ENCODE data around the gene HEXIM1. TPM values are rescaled to one million over a fixed set of nuclear protein-coding genes. Genes with fewer than 3 reads are reported as not detected.
A peak's percentile ranks its signal among the peaks of the same experiment; 100 is the strongest.

Gene HEXIM1
- total and polyA plus RNA-seq, 7 experiments from 2014 or later, result 5.1 to 41.3 (median 30.5) TPM

DNA sequence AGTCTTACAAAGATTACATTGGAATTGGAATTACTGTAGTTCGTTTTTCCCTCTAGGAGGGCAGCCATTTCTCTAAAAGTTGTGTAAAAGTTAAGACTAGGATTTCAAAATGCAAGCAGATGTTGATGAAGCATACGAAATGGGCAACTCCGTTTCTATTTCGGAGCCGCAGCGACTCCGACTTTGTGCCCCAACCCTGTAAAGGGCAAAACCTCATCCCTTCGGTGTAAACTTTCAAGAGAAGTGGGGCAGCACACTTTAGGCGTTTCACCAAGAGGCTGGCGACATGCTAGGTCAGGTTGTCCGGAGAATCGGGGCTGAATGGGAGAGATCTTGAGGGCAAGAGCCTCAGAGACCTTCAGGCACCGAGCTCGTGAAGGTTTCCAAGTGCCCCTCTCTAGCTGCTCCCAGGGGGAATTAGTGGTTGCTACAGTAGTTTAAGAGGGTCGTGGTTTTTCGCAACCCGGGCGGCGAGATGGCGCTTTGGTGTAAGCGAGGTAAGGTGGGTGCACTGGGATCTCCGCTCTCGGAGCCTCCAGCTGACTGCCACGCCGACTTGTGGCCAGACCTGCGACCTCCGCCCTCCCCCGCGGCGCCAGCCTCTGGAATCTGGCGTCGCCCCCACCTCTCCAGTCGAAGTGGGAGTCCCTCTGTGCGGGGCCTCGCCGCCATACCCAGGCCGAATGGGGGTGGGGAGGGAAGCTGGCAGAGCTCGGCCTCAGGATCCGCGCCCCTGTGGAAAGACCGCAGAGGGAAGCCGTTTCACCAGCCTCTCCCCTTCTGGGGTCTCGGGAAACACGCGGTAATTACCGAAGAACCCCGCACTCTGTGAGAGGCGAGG lies 12.4 kb downstream of the HEXIM1 start:
- DNase-seq, result peak in 6 of 9 donors; percentile 32 to 75 (median 50)
- H3K27ac Mint-ChIP-seq, result peak overlapping the region; percentile 97 to 100 (median 98)
- ChIA-PET POLR2A (interaction anchor here (0.7 to 9.7 kb wide), 19 partner anchors 11 to 252 kb away, joined by 3 to 516 read pairs (median 11); partner anchors contain the start of genes ACBD4, HEXIM1 and NMT1), CTCF (interaction anchor here (0.6 to 5.0 kb wide), 10 partner anchors 9 to 385 kb away, joined by 3 to 55 read pairs (median 5); partner anchors contain the start of genes ACBD4 and HEXIM1)
- peak overlapping the region; percentile 88 to 100 (median 96) for H3K4me3 Mint-ChIP-seq
- Histone ChIP-seq H3K27ac (ENCODE audit: low read depth, low read length) (peak overlapping the region; percentile 98), H3K27me3 (ENCODE audit: control insufficient read depth in 2 of 2, insufficient read depth in 2 of 2, low read length in 2 of 2) (no peaks in the 10 kb centered on the region), H3K4me3 (ENCODE audit: low read length) (peak overlapping the region; percentile 95), H3K9me3 (ENCODE audit: control insufficient read depth in 2 of 3, low read length in 3 of 3) (no peaks in the 10 kb centered on the region), H3K36me3 (ENCODE audit: control insufficient read depth in 2 of 3, insufficient read depth in 3 of 3, low read length in 3 of 3) (peaks cover 0 to 9% (median 0%) of the 10 kb centered on the region in 3 experiments), H3K4me1 (ENCODE audit: control insufficient read depth in 2 of 2, insufficient read depth in 2 of 2, low read length in 2 of 2) (peaks cover 15 to 27% of the 10 kb centered on the region in 2 donors)
- intact Hi-C loops (cut with micrococcal nuclease), result loop anchor here (1.0 to 10.0 kb wide), 12 partner anchors 12 to 1678 kb away; partner anchors contain the start of genes DCAKD (in 2 of the 2), HEXIM1 (in 2 of the 2), MAP3K14 (in 2 of the 2) and NMT1 (in 2 of the 2)
- H3K9me3 Mint-ChIP-seq, result no peaks in the 10 kb centered on the region
- peaks cover 0 to 13% (median 6%) of the 10 kb centered on the region in 5 donors for H3K36me3 Mint-ChIP-seq
- H3K27me3 Mint-ChIP-seq, result no peaks in the 10 kb centered on the region
- peak; percentile 22 for ATAC-seq
- peaks cover 29 to 53% (median 48%) of the 10 kb centered on the region in 7 donors for H3K4me1 Mint-ChIP-seq

DNA sequence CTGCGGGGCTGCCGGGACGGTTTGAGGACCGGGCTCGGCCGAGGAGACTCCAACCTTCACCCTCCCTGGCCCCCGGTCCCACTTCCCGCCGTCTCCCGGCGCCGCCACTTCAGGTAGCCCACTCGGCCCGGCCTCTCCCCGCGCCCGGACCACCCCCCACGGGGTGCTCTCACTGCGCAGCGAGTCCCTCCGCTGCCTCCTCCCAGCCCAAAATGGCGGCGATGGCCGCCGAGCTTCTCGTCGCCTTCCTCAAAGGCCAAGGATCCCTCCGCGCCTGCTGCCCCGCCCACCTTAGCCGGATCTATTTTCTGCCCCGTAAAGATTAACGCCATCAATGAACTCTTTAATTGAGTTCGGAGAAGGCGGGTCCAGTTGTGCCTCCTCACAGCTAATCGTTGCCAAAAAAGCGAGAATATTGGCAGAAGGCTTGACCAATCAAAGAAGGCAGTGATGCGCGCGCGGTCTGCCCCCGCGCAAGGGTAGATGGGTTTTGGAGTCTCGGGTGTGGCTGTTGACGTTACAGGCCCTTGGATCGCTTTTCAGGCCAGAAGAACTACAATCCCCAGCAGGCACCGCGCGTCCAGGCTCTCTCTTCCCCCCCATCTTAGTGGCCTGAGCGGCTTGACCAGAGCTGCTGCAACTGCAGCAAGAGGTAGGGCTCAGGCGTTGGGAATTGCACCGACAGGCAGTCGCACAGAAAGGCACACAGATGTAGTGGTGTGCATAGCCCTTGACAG lies 13.2 kb downstream of the HEXIM1 start, which contains the start of gene HEXIM2:
HEXIM2 (plus strand) TSS at position 588 of the 737 bp plus-strand sequence. CDS start 919 bp downstream, outside the sequence.
- Mint-ChIP-seq H3K4me1 (peaks cover 29 to 45% (median 41%) of the 10 kb centered on the region in 7 donors), H3K27ac (peak within 1 kb of the TSS; percentile 97 to 100 (median 98)), H3K36me3 (peaks cover 0 to 15% (median 6%) of the 10 kb centered on the region in 5 donors), H3K4me3 (peak within 1 kb of the TSS; percentile 88 to 100 (median 96)), H3K9me3 (no peaks in the 10 kb centered on the region), H3K27me3 (no peaks in the 10 kb centered on the region)
- peak; percentile 89 to 100 (median 99) for DNase-seq
- CTCF ChIA-PET, result interaction anchor here (0.9 to 5.0 kb wide), 10 partner anchors 9 to 386 kb away, joined by 3 to 55 read pairs (median 5); partner anchors contain the start of genes ACBD4 and HEXIM1
- H3K36me3 ChIP-seq (ENCODE audit: control insufficient read depth in 2 of 3, insufficient read depth in 3 of 3, low read length in 3 of 3), result peaks cover 0 to 9% (median 0%) of the 10 kb centered on the region in 3 experiments
- ATAC-seq, result peak; percentile 93
- no peaks in the 10 kb centered on the region for H3K27me3 ChIP-seq (ENCODE audit: control insufficient read depth in 2 of 2, insufficient read depth in 2 of 2, low read length in 2 of 2)
- peak within 1 kb of the TSS; percentile 98 for H3K27ac ChIP-seq (ENCODE audit: low read depth, low read length)
- no peaks in the 10 kb centered on the region for H3K9me3 ChIP-seq (ENCODE audit: control insufficient read depth in 2 of 3, low read length in 3 of 3)
- POLR2A ChIA-PET, result interaction anchor here (0.6 to 9.7 kb wide), 27 partner anchors 10 to 962 kb away, joined by 3 to 516 read pairs (median 4); partner anchors contain the start of genes ACBD4, ATXN7L3, HEXIM1 and MAP3K14
- intact Hi-C loops (cut with micrococcal nuclease), result loop anchor here (1.0 to 10.0 kb wide), 12 partner anchors 11 to 1679 kb away; partner anchors contain the start of genes DCAKD (in 2 of the 2), HEXIM1 (in 2 of the 2), MAP3K14 (in 2 of the 2) and NMT1 (in 2 of the 2)
- H3K4me1 ChIP-seq (ENCODE audit: control insufficient read depth in 2 of 2, insufficient read depth in 2 of 2, low read length in 2 of 2), result peaks cover 15 to 27% of the 10 kb centered on the region in 2 donors
- peak within 1 kb of the TSS; percentile 95 for H3K4me3 ChIP-seq (ENCODE audit: low read length)

DNA sequence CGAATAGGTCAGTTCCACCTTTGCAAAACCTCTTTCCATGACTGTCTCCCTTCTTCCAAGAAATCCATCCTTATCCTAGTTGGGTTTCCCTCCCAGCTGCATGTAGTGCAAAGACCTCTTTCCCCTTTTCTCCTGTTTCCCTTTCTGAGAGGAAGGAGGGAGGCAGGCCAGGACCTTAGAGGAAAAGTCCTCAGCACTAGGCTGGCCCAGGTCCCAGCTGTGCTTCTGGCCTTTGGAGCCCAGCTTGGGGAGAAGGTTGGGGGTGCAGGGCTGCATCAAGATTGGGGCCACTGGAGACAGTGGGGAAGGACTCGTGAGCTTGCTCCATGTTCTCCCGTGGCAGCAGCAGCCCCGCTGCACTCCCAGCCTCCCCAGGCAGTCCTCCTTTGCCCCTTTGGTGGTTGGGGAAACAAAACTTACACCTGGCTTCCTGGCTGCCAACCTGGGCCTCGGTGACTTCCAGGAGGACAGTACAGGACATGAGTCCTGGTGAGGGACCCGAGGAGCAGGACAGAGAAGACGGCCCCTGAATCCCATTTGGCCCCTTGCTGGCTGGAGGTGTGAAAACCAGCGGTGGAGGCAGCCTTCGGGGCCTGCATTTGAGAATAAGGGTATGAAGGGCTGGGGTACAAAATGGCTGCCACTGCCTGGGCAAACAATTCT lies 13.9 kb downstream of the HEXIM1 start:
- Histone ChIP-seq H3K27me3 (ENCODE audit: control insufficient read depth in 2 of 2, insufficient read depth in 2 of 2, low read length in 2 of 2) (no peaks in the 10 kb centered on the region), H3K27ac (ENCODE audit: low read depth, low read length) (peak overlapping the region; percentile 37), H3K4me1 (ENCODE audit: control insufficient read depth in 2 of 2, insufficient read depth in 2 of 2, low read length in 2 of 2) (peaks cover 15 to 27% of the 10 kb centered on the region in 2 donors), H3K9me3 (ENCODE audit: control insufficient read depth in 2 of 3, low read length in 3 of 3) (no peaks in the 10 kb centered on the region), H3K36me3 (ENCODE audit: control insufficient read depth in 2 of 3, insufficient read depth in 3 of 3, low read length in 3 of 3) (peaks cover 0 to 9% (median 0%) of the 10 kb centered on the region in 3 experiments), H3K4me3 (ENCODE audit: low read length) (peak overlapping the region; percentile 70)
- peaks cover 0 to 16% (median 6%) of the 10 kb centered on the region in 5 donors for H3K36me3 Mint-ChIP-seq
- H3K9me3 Mint-ChIP-seq, result no peaks in the 10 kb centered on the region
- H3K27me3 Mint-ChIP-seq, result no peaks in the 10 kb centered on the region
- peaks cover 29 to 44% (median 36%) of the 10 kb centered on the region in 7 donors for H3K4me1 Mint-ChIP-seq
- intact Hi-C loops (cut with micrococcal nuclease), result loop anchor here (5.0 to 10.0 kb wide), 2 partner anchors 837 to 1680 kb away; partner anchors contain the start of genes DHX8 (in 1 of the 2) and SLC25A39 (in 1 of the 2)
- H3K27ac Mint-ChIP-seq, result peak overlapping the region; percentile 36 to 99 (median 97)
- DNase-seq (no peak), ATAC-seq (no peak)
- ChIA-PET POLR2A (interaction anchor here (0.7 to 9.7 kb wide), 22 partner anchors 10 to 963 kb away, joined by 3 to 516 read pairs (median 5); partner anchors contain the start of genes ACBD4, ATXN7L3, FMNL1 and HEXIM1), CTCF (interaction anchor here (1.2 to 5.0 kb wide), 5 partner anchors 8 to 35 kb away, joined by 3 to 55 read pairs (median 12); partner anchors contain the start of genes ACBD4 and HEXIM1)
- H3K4me3 Mint-ChIP-seq, result peak overlapping the region; percentile 88 to 100 (median 96)

DNA sequence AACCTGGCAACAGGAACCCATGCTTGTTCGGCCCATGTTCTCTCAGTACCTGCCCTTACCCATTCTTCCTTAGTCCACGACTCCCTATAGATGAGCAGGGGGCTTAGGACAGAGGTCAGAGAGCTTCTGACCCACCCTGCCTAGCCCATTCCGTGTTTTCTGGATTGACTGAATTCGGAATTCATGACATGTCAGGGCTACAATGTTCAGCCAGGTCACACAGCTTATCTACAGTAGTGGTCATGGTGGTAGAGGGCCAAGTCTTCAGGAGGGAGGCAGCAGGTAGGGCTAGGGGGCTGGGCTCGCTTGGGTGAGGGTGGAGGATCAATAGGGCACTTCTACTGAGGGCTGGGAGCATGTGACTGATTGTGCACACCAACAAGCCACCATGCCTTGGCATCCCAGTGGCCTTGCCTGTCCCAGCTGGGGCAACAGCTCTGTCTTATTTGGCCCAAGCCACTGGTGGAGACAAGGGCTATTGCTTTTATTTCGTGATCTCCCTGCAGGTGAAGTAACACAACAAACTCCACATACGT lies 16.5 kb downstream of the HEXIM1 start:
- intact Hi-C loops (cut with micrococcal nuclease), result loop anchor here (5.0 to 10.0 kb wide), 2 partner anchors 840 to 1683 kb away; partner anchors contain the start of genes DHX8 (in 1 of the 2) and SLC25A39 (in 1 of the 2)
- POLR2A ChIA-PET, result interaction anchor here (0.7 to 9.7 kb wide), 4 partner anchors 7 to 115 kb away, joined by 3 to 516 read pairs (median 38); partner anchors contain the start of gene HEXIM1
- Mint-ChIP-seq H3K36me3 (peaks cover 0 to 5% (median 0%) of the 10 kb centered on the region in 5 donors), H3K27me3 (no peaks in the 10 kb centered on the region), H3K4me1 (peaks cover 11 to 25% (median 15%) of the 10 kb centered on the region in 7 donors), H3K27ac (no peak overlapping the region), H3K4me3 (no peak overlapping the region), H3K9me3 (no peaks in the 10 kb centered on the region)
- Histone ChIP-seq H3K4me3 (ENCODE audit: low read length) (no peak overlapping the region), H3K9me3 (ENCODE audit: control insufficient read depth in 2 of 3, low read length in 3 of 3) (no peaks in the 10 kb centered on the region), H3K36me3 (ENCODE audit: control insufficient read depth in 2 of 3, insufficient read depth in 3 of 3, low read length in 3 of 3) (peaks cover 0 to 9% (median 0%) of the 10 kb centered on the region in 3 experiments), H3K4me1 (ENCODE audit: control insufficient read depth in 2 of 2, insufficient read depth in 2 of 2, low read length in 2 of 2) (peaks cover 11 to 13% of the 10 kb centered on the region in 2 donors), H3K27me3 (ENCODE audit: control insufficient read depth in 2 of 2, insufficient read depth in 2 of 2, low read length in 2 of 2) (no peaks in the 10 kb centered on the region), H3K27ac (ENCODE audit: low read depth, low read length) (no peak overlapping the region)
- DNase-seq (no peak), ATAC-seq (no peak)
- CTCF ChIA-PET, result interaction anchor here (0.7 to 1.3 kb wide), 2 partner anchors 33 to 83 kb away, joined by 3 to 4 read pairs; no protein-coding TSS in a partner anchor

DNA sequence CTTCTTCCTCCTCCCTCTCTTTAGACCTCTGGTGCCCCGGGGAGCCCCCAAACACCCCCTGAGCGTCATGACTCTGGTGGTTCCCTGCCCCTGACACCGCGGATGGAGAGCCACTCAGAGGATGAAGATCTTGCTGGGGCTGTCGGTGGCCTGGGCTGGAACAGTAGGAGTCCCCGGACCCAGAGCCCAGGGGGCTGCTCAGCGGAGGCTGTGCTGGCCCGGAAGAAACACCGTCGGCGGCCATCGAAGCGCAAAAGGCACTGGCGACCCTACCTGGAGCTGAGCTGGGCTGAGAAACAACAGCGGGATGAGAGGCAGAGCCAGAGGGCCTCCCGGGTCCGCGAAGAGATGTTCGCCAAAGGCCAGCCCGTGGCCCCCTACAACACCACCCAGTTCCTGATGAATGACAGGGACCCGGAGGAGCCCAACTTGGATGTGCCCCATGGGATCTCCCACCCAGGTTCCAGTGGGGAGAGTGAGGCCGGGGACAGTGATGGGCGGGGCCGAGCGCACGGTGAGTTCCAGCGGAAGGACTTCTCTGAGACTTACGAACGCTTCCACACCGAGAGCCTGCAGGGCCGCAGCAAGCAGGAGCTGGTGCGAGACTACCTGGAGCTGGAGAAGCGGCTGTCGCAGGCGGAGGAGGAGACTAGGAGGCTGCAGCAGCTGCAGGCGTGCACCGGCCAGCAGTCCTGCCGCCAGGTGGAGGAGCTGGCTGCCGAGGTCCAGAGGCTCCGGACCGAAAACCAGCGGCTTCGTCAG lies 20.9 kb downstream of the HEXIM1 start:
- Mint-ChIP-seq H3K27me3 (no peaks in the 10 kb centered on the region), H3K4me1 (peaks cover 8 to 34% (median 26%) of the 10 kb centered on the region in 7 donors), H3K36me3 (peaks cover 0 to 3% (median 0%) of the 10 kb centered on the region in 5 donors), H3K27ac (peak overlapping the region in 1 of 9 donors; percentile 13), H3K4me3 (no peak overlapping the region), H3K9me3 (no peaks in the 10 kb centered on the region)
- DNase-seq (no peak), ATAC-seq (no peak)
- no peak overlapping the region for H3K27ac ChIP-seq (ENCODE audit: low read depth, low read length)
- peaks cover 7 to 14% of the 10 kb centered on the region in 2 donors for H3K4me1 ChIP-seq (ENCODE audit: control insufficient read depth in 2 of 2, insufficient read depth in 2 of 2, low read length in 2 of 2)
- intact Hi-C loops (cut with micrococcal nuclease), result loop anchor here in 1 of 2 donors (10.0 kb wide), 1 partner anchor 844 kb away; the partner anchor contains the start of gene SLC25A39
- H3K4me3 ChIP-seq (ENCODE audit: low read length), result no peak overlapping the region
- H3K36me3 ChIP-seq (ENCODE audit: control insufficient read depth in 2 of 3, insufficient read depth in 3 of 3, low read length in 3 of 3), result no peaks in the 10 kb centered on the region
- no peaks in the 10 kb centered on the region for H3K9me3 ChIP-seq (ENCODE audit: control insufficient read depth in 2 of 3, low read length in 3 of 3)
- ChIA-PET POLR2A (interaction anchor here (0.9 to 1.1 kb wide), 2 partner anchors 10 to 12 kb away, joined by 3 read pairs; no protein-coding TSS in a partner anchor), CTCF (no interaction called here)
- no peaks in the 10 kb centered on the region for H3K27me3 ChIP-seq (ENCODE audit: control insufficient read depth in 2 of 2, insufficient read depth in 2 of 2, low read length in 2 of 2)

Measured in naive thymus-derived CD4-positive, alpha-beta T cell (primary cell).